ENCODE data around the gene MAP3K3. TPM values are rescaled to one million over a fixed set of nuclear protein-coding genes. Genes with fewer than 3 reads are reported as not detected.
A peak's percentile ranks its signal among the peaks of the same experiment; 100 is the strongest.

The MAP3K3 gene
- total and polyA plus RNA-seq, 2 experiments from 2014 or later: 6.1 to 24.6 TPM

- Histone ChIP-seq H4K20me1 (replicated peaks; ENCODE audit: insufficient read depth) (no peaks in the 10 kb centered on the region), H2AFZ (peak overlapping the region; percentile 88), H3K27ac (ENCODE audit: low read depth) (no peak overlapping the region), H3K4me3 (peak overlapping the region; percentile 88), H3K4me2 (peak overlapping the region; percentile 99), H3F3A (replicated peaks; ENCODE audit: low read depth) (no peaks in the 10 kb centered on the region), H3K79me2 (replicated peaks; ENCODE audit: insufficient read depth) (peaks cover 4% of the 10 kb centered on the region; the same call in 1 of the 2 replicates), H3K27me3 (ENCODE audit: insufficient read depth) (no peaks in the 10 kb centered on the region), H3K9me2 (ENCODE audit: insufficient read depth) (no peaks in the 10 kb centered on the region), H3K36me3 (ENCODE audit: insufficient read depth) (peaks cover 6% of the 10 kb centered on the region; the same call in 1 of the 2 replicates), H3K4me1 (ENCODE audit: insufficient read depth) (peaks cover 6% of the 10 kb centered on the region; the same call in 1 of the 2 replicates)
- Mint-ChIP-seq H3K36me3 (ENCODE audit: low read depth) (peaks cover 19% of the 10 kb centered on the region), H3K4me1 (peaks cover 8% of the 10 kb centered on the region; the same call in 2 of the 3 replicates), H3K27me3 (ENCODE audit: insufficient read depth, low read depth, poor library complexity) (peaks cover 6% of the 10 kb centered on the region), H3K4me3 (peak overlapping the region; percentile 97), H3K27ac (peak overlapping the region; percentile 74; the same call in 1 of the 2 replicates), H3K9me3 (no peaks in the 10 kb centered on the region)
- ATAC-seq (no peak), DNase-seq (ENCODE audit: low spot score) (peak; percentile 13)
- TF ChIP-seq ZNF462 (CRISPR knock-in tag; IDR thresholded peaks at IDR 0.05): no peak
- TF ChIP-seq REST (IDR thresholded peaks at IDR 0.05; ENCODE audit: unreplicated experiment): no peak
- no peak for TF ChIP-seq EZH2phosphoT487 (IDR thresholded peaks at IDR 0.05; ENCODE audit: unreplicated experiment)
- TF ChIP-seq EZH2 (IDR thresholded peaks at IDR 0.05; ENCODE audit: low read depth, unreplicated experiment): no peak
- no peak for TF ChIP-seq CREB1 (CRISPR knock-in tag; IDR thresholded peaks at IDR 0.05; ENCODE audit: low read depth)
- TF ChIP-seq POLR2AphosphoS5 (IDR thresholded peaks at IDR 0.05; ENCODE audit: low read depth): no peak
- no peak for TF ChIP-seq STAT1 (IDR thresholded peaks at IDR 0.05; ENCODE audit: unreplicated experiment)
- TF ChIP-seq ETS1 (IDR thresholded peaks at IDR 0.05): no peak
- TF ChIP-seq NANOG (IDR thresholded peaks at IDR 0.05; ENCODE audit: borderline replicate concordance): no peak
- no peak for TF ChIP-seq JUNB (IDR thresholded peaks at IDR 0.05; ENCODE audit: unreplicated experiment)
- TF ChIP-seq CTCF (conservative IDR thresholded peaks at IDR 0.05; ENCODE audit: low read depth in 2 of 2): no peak
- no peak for TF ChIP-seq ZNF114 (CRISPR knock-in tag; IDR thresholded peaks at IDR 0.05)
- TF ChIP-seq ZNF331 (CRISPR knock-in tag; IDR thresholded peaks at IDR 0.05; ENCODE audit: low read depth): no peak
Observed at GRCh38 chr17:63601439-63602371, 20.5 kb upstream of the MAP3K3 start.
